ENCODE measurements around the gene TMPRSS4. TPM values are rescaled to one million over a fixed set of nuclear protein-coding genes. Genes with fewer than 3 reads are reported as not detected.

Gene TMPRSS4
- total RNA-seq, 1 experiment from 2014 or later = 1.4 TPM

- Mint-ChIP-seq H3K4me3 (no peak overlapping the region), H3K9me3 (no peaks in the 10 kb centered on the region), H3K27me3 (ENCODE audit: low read depth) (no peaks in the 10 kb centered on the region; the same call in 1 of the 2 replicates), H3K4me1 (peaks cover 6% of the 10 kb centered on the region), H3K36me3 (no peaks in the 10 kb centered on the region), H3K27ac (no peak overlapping the region)
- POLR2A ChIA-PET = no interaction called here
- CTCF ChIA-PET = no interaction called here
- DNase-seq (ENCODE audit: low spot score) = no peak
- TF ChIP-seq USF2 (CRISPR knock-in tag; IDR thresholded peaks at IDR 0.05) (no peak), RORB (CRISPR knock-in tag; IDR thresholded peaks at IDR 0.05) (no peak), NR2C2 (CRISPR knock-in tag; IDR thresholded peaks at IDR 0.05) (no peak), NFE2L1 (CRISPR knock-in tag; IDR thresholded peaks at IDR 0.05) (no peak), MXD4 (CRISPR knock-in tag; IDR thresholded peaks at IDR 0.05; ENCODE audit: borderline replicate concordance) (no peak), USF1 (CRISPR knock-in tag; IDR thresholded peaks at IDR 0.05) (no peak), ESRRA (CRISPR knock-in tag; IDR thresholded peaks at IDR 0.05; ENCODE audit: borderline replicate concordance) (no peak), SMAD3 (CRISPR knock-in tag; IDR thresholded peaks at IDR 0.05; ENCODE audit: borderline replicate concordance) (no peak), NR1H2 (CRISPR knock-in tag; IDR thresholded peaks at IDR 0.05) (no peak), HMGA2 (CRISPR knock-in tag; IDR thresholded peaks at IDR 0.05) (no peak), ZNF416 (CRISPR knock-in tag; IDR thresholded peaks at IDR 0.05) (no peak), RELA (CRISPR knock-in tag; IDR thresholded peaks at IDR 0.05; ENCODE audit: borderline replicate concordance) (no peak), FOXJ3 (CRISPR knock-in tag; IDR thresholded peaks at IDR 0.05; ENCODE audit: borderline replicate concordance) (no peak), TEAD4 (CRISPR knock-in tag; IDR thresholded peaks at IDR 0.05) (no peak), MLX (CRISPR knock-in tag; IDR thresholded peaks at IDR 0.05) (no peak)
- TF ChIP-seq, protein P1, sequence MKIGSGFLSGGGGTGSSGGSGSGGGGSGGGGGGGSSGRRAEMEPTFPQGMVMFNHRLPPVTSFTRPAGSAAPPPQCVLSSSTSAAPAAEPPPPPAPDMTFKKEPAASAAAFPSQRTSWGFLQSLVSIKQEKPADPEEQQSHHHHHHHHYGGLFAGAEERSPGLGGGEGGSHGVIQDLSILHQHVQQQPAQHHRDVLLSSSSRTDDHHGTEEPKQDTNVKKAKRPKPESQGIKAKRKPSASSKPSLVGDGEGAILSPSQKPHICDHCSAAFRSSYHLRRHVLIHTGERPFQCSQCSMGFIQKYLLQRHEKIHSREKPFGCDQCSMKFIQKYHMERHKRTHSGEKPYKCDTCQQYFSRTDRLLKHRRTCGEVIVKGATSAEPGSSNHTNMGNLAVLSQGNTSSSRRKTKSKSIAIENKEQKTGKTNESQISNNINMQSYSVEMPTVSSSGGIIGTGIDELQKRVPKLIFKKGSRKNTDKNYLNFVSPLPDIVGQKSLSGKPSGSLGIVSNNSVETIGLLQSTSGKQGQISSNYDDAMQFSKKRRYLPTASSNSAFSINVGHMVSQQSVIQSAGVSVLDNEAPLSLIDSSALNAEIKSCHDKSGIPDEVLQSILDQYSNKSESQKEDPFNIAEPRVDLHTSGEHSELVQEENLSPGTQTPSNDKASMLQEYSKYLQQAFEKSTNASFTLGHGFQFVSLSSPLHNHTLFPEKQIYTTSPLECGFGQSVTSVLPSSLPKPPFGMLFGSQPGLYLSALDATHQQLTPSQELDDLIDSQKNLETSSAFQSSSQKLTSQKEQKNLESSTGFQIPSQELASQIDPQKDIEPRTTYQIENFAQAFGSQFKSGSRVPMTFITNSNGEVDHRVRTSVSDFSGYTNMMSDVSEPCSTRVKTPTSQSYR (CRISPR knock-in tag; IDR thresholded peaks at IDR 0.05) = no peak
- ATAC-seq = no peak
These were observed 58.3 kb downstream of the TMPRSS4 start for GRCh38 chr11:118135051-118135795.

DNA sequence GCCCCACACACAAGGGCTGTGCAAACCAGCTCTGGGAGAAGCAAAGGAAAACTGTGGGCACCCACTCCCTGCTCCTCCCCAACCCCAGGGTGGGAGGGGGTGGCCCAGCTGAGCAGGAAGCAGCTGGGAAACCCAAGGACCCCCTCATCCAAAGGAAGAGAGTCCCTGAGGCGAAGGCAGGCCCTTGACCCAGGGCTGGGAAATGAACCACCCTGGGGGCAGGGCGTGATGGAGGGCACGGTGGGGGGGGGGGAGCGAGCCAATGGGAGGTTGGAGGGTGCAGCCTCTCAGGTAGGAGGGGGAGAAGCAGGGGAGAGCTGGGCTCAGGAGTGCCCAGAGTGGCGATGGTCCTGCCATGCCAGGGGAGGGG, 58.9 kb downstream of the TMPRSS4 start:
- H3K27me3 Mint-ChIP-seq (ENCODE audit: low read depth) = no peaks in the 10 kb centered on the region; the same call in 1 of the 2 replicates
- ChIA-PET CTCF (no interaction called here), POLR2A (no interaction called here)

More for the DNA sequence above, 58.9 kb downstream of the TMPRSS4 start:
- no peak for TF ChIP-seq ATF2 (CRISPR knock-in tag; IDR thresholded peaks at IDR 0.05; ENCODE audit: borderline replicate concordance, low read depth)
- no peak for TF ChIP-seq CREM (CRISPR knock-in tag; IDR thresholded peaks at IDR 0.05)
- no peak for TF ChIP-seq ATF3 (CRISPR knock-in tag; conservative IDR thresholded peaks at IDR 0.05)
- TF ChIP-seq, protein P2, sequence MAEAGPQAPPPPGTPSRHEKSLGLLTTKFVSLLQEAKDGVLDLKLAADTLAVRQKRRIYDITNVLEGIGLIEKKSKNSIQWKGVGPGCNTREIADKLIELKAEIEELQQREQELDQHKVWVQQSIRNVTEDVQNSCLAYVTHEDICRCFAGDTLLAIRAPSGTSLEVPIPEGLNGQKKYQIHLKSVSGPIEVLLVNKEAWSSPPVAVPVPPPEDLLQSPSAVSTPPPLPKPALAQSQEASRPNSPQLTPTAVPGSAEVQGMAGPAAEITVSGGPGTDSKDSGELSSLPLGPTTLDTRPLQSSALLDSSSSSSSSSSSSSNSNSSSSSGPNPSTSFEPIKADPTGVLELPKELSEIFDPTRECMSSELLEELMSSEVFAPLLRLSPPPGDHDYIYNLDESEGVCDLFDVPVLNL (CRISPR knock-in tag; IDR thresholded peaks at IDR 0.05; ENCODE audit: borderline replicate concordance, low read depth) = no peak
- no peak for TF ChIP-seq TEAD4 (CRISPR knock-in tag; IDR thresholded peaks at IDR 0.05)
- TF ChIP-seq, protein P3, sequence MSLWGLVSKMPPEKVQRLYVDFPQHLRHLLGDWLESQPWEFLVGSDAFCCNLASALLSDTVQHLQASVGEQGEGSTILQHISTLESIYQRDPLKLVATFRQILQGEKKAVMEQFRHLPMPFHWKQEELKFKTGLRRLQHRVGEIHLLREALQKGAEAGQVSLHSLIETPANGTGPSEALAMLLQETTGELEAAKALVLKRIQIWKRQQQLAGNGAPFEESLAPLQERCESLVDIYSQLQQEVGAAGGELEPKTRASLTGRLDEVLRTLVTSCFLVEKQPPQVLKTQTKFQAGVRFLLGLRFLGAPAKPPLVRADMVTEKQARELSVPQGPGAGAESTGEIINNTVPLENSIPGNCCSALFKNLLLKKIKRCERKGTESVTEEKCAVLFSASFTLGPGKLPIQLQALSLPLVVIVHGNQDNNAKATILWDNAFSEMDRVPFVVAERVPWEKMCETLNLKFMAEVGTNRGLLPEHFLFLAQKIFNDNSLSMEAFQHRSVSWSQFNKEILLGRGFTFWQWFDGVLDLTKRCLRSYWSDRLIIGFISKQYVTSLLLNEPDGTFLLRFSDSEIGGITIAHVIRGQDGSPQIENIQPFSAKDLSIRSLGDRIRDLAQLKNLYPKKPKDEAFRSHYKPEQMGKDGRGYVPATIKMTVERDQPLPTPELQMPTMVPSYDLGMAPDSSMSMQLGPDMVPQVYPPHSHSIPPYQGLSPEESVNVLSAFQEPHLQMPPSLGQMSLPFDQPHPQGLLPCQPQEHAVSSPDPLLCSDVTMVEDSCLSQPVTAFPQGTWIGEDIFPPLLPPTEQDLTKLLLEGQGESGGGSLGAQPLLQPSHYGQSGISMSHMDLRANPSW (CRISPR knock-in tag; conservative IDR thresholded peaks at IDR 0.05; ENCODE audit: low read depth) = no peak
- peaks cover 6% of the 10 kb centered on the region for H3K4me1 Mint-ChIP-seq
- DNase-seq (ENCODE audit: low spot score) (no peak), ATAC-seq (no peak)
- H3K36me3 Mint-ChIP-seq = no peaks in the 10 kb centered on the region
- H3K4me3 Mint-ChIP-seq = no peak overlapping the region
- H3K9me3 Mint-ChIP-seq = no peaks in the 10 kb centered on the region
- no peak overlapping the region for H3K27ac Mint-ChIP-seq

All from WTC11 (cell line).